Spleen (tissue), 11 donors: Measurements from ENCODE around the gene TLCD5. TPM values are rescaled to one million over a fixed set of nuclear protein-coding genes. Genes with fewer than 3 reads are reported as not detected.

Experiments used
- DNase-seq: peaks from one replicate; pipeline ENCODE4 v3.0.0-alpha.2; 2020
- H3K27ac ChIP-seq, 8 donors: fragments of 200-600 bp; sonication (generic) in 7 of 8; 1 replicate in 4 of 8; 2 replicates in 4 of 8; pipeline versions ENCODE4 v1.5.0 to v1.8.0; 2016 to 2021; ENCODE audit warnings: inconsistent platforms in 4 of 8, mild to moderate bottlenecking in 4 of 8, moderate library complexity in 1 of 8
- H3K27me3 ChIP-seq, 7 donors: fragments of 200-600 bp; sonication (generic) in 6 of 7; replicated peaks in 1 of 7; 1 replicate in 4 of 7; 2 replicates in 3 of 7; pipeline versions ENCODE4 v1.5.0 to v1.8.0; 2016 to 2021; ENCODE audit warnings: inconsistent platforms in 3 of 7, mild to moderate bottlenecking in 1 of 7
- H3K36me3 ChIP-seq, 6 donors: fragments of 200-600 bp; sonication (generic) in 5 of 6; 1 replicate in 4 of 6; 2 replicates in 2 of 6; pipeline versions ENCODE4 v1.5.0 to v1.8.0; 2016 to 2021; ENCODE audit warnings: inconsistent platforms in 2 of 6
- H3K4me1 ChIP-seq, 6 donors: fragments of 200-600 bp; sonication (generic) in 5 of 6; 1 replicate in 3 of 6; 2 replicates in 3 of 6; pipeline versions ENCODE4 v1.5.0 to v1.8.0; 2016 to 2021; ENCODE audit warnings: inconsistent platforms in 3 of 6
- H3K4me3 ChIP-seq, 8 donors: fragments of 200-600 bp; sonication (generic) in 7 of 8; 1 replicate in 4 of 8; 2 replicates in 4 of 8; pipeline versions ENCODE4 v1.5.0 to v1.8.0; 2016 to 2021; ENCODE audit warnings: inconsistent platforms in 4 of 8, mild to moderate bottlenecking in 4 of 8, moderate library complexity in 2 of 8
- H3K9me3 ChIP-seq, 8 donors: fragments of 200-600 bp; sonication (generic) in 7 of 8; 1 replicate in 4 of 8; 2 replicates in 4 of 8; pipeline versions ENCODE4 v1.5.0 to v1.8.0; 2016 to 2021; ENCODE audit warnings: inconsistent platforms in 4 of 8
- CTCF ChIP-seq, 11 experiments: fragments of 200-600 bp in 7 of 11; fragments of 450-650 bp in 4 of 11; sonication (generic) in 4 of 11; IDR thresholded peaks in 8 of 11; conservative IDR thresholded peaks in 3 of 11; 1 replicate in 7 of 11; 2 replicates in 4 of 11; pipeline versions ENCODE4 v1.4.0 to v1.8.0; 2016 to 2021; ENCODE audit warnings: antibody characterized with exemption in 11 of 11, inconsistent platforms in 4 of 11, mild to moderate bottlenecking in 1 of 11
- POLR2A ChIP-seq, 3 donors: fragments of 450-650 bp; IDR thresholded peaks; one replicate each; pipeline ENCODE4 v1.5.1; 2017; ENCODE audit warnings: antibody characterized with exemption in 3 of 3, mild to moderate bottlenecking in 1 of 3
- POLR2AphosphoS5 ChIP-seq, 3 donors: sonication (generic); formaldehyde crosslinking; IDR thresholded peaks; one replicate each; pipeline ENCODE4 v1.5.1; 2017; ENCODE audit warnings: antibody characterized with exemption in 3 of 3
- WGBS, 5 donors: extraction: QIAGEN DNeasy Blood & Tissue Kit in 3 of 5; methylation state at CpG; one replicate each; pipeline versions ENCODE4 v1.1.5 to v1.1.7; 2013 to 2018; 5-methylcytosine and 5-hydroxymethylcytosine counted together
- intact Hi-C: fragments of 100-400 bp; cut with DNase I; formaldehyde crosslinking; loops from one replicate; pipeline ENCODE4 v1.15.0; 2023; ENCODE audit warnings: low total_unique reads
- polyA plus RNA-seq, 3 donors: library from polyadenylated mRNA; stranded (reverse); fragments of 200-250 nt; gene quantifications; one replicate each; pipeline ENCODE4 v1.2.1, GENCODE V29; 2013
- total RNA-seq, 7 donors: library from RNA; depleted of rRNA in 3 of 7; stranded (reverse); fragments of >200 nt in 3 of 7; fragmentation: NEBNext Ultra II Directional in 4 of 7; extraction: Animal tissue kit (Norgen Biotek cat#: 25700) in 4 of 7; gene quantifications; one replicate each; pipeline versions ENCODE4 v1.1.0 to v1.2.1, GENCODE V29; 2016 to 2021
- donor health status: healthy with polysubstance abuse.
- donor health status: DM: no; HTN: no; CAD: no; lungs with moderate emphysema.
- donor health status: DM: no; HTN: no; CAD: no.
- donor health status: Bipolar disorder and iron deficiency.
- donor health status: healthy.
- donor health status: DM: no; HTN: no; CAD: no.
- donor health status: DM: yes; HTN: yes; CAD: no.

Gene TLCD5
- total and polyA plus RNA-seq, 10 donors: 0.93 to 6.6 (median 3.8) TPM

- peaks cover 4 to 37% (median 23%) of the 10 kb centered on the region in 6 donors for H3K4me1 ChIP-seq
- TF ChIP-seq CTCF (IDR thresholded peaks at IDR 0.05 in 8 of 11, conservative IDR thresholded peaks at IDR 0.05 in 3 of 11) (no peak), POLR2A (IDR thresholded peaks at IDR 0.05) (no peak), POLR2AphosphoS5 (IDR thresholded peaks at IDR 0.05) (no peak)
- H3K27me3 ChIP-seq: peaks cover 0 to 72% (median 9%) of the 10 kb centered on the region in 7 donors
- H3K36me3 ChIP-seq: peaks cover 0 to 9% (median 0%) of the 10 kb centered on the region in 6 donors
- WGBS, 5 donors: 88 to 95% (median 93%) methylated on average over 4 to 6 of the region's 6 CpGs
- intact Hi-C loops: loop anchor here (10.0 kb wide), 1 partner anchor 355 kb away; no protein-coding TSS in a partner anchor
- H3K4me3 ChIP-seq: no peak overlapping the region
- no peak for DNase-seq
- H3K9me3 ChIP-seq: no peaks in the 10 kb centered on the region
- no peak overlapping the region for H3K27ac ChIP-seq
Measured at GRCh38 chr11:120330045-120330444, 4.9 kb downstream of the TLCD5 start.

DNA sequence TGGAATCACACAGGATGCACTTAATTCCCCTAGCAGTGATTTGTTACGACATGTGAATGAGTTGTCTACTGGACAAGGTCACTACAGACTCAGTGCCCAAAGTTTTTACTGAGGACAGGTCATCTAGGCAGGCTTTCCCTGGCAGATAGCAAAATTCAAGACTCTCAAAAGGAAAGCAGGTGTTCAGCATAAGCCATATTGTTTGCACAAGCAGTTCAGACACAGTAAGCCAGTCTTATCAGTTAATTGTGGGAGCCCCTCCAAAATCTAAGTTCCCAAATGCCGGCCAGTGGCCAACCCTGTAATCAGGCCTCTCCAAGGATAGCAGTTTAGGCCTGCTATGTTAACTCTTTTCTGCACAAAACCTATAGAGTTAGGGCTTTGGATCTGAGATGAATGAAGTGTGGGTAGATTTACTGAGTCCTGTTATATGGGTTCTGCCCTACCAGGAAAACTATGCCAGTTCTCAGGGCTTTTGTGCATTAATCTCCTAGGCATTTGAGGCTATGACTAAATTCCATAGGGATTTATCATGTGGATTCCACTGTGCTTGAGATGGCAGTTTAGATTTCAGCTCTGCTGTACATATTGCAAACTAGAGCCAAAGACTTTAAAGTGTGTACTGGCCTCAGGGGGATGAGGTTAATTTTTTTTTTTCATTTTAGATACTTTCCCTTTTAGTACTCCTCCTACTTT, 6.3 kb downstream of the TLCD5 start:
- no peak overlapping the region for H3K27ac ChIP-seq
- peaks cover 0 to 67% (median 4%) of the 10 kb centered on the region in 7 donors for H3K27me3 ChIP-seq
- H3K9me3 ChIP-seq: no peaks in the 10 kb centered on the region
- DNase-seq: no peak
- H3K36me3 ChIP-seq: peaks cover 0 to 9% (median 0%) of the 10 kb centered on the region in 6 donors
- H3K4me3 ChIP-seq: no peak overlapping the region
- intact Hi-C loops: loop anchor here (10.0 kb wide), 1 partner anchor 353 kb away; no protein-coding TSS in a partner anchor
- TF ChIP-seq POLR2AphosphoS5 (IDR thresholded peaks at IDR 0.05) (no peak), POLR2A (IDR thresholded peaks at IDR 0.05) (no peak), CTCF (IDR thresholded peaks at IDR 0.05 in 8 of 11, conservative IDR thresholded peaks at IDR 0.05 in 3 of 11) (no peak)
- H3K4me1 ChIP-seq: peaks cover 4 to 34% (median 19%) of the 10 kb centered on the region in 6 donors
- WGBS, 5 donors: 50 to 87% (median 75%) methylated on average over 2 of the region's 2 CpGs

DNA sequence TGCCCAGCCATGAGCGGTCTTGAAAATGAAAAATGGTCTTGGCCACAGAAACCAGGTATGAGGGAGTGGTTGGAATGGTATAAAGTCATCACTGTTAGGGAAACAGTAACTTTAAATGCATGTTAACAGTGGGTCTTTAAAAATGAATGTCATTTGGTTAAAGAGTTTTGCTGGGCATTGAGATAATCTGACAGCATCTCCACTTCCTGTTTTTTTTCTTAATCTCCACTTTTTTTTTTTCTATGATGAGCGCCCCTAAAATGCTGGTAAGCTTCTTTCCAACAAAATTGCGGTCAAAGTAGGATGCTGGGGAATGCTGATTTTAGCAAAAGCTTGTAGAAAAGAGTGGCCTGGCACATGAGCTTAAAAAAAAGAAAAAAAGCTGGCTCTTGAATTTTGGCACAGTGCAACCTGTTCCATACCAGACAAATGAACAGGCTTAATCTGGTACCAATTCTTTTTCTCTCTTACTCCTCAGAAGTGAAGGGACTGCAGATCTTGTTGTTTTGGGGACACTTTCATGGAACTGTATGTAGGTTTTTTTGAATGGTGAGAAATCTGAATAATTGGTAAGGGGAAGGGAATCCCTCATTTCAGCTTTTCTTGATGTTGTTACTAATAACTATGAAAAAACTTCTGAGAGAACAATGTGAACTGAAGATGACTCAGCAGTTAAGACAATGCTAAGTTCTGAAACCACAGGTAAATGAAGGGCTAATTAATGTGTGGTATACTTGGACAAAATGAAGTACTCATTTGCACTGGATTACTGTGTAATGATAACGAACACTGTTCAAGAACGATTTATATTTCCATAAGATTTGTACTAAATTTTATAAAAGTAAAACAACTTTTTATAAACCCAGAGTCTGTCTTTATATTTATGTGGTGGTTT, 8.0 kb downstream of the TLCD5 start:
- no peaks in the 10 kb centered on the region for H3K9me3 ChIP-seq
- H3K36me3 ChIP-seq: peaks cover 0 to 9% (median 0%) of the 10 kb centered on the region in 6 donors
- peaks cover 0 to 71% (median 3%) of the 10 kb centered on the region in 7 donors for H3K27me3 ChIP-seq
- 82 to 92% (median 87%) methylated on average over 5 of the region's 5 CpGs for WGBS, 5 donors
- H3K4me1 ChIP-seq: peaks cover 0 to 39% (median 24%) of the 10 kb centered on the region in 6 donors
- TF ChIP-seq POLR2A (IDR thresholded peaks at IDR 0.05) (no peak), POLR2AphosphoS5 (IDR thresholded peaks at IDR 0.05) (no peak), CTCF (IDR thresholded peaks at IDR 0.05 in 8 of 11, conservative IDR thresholded peaks at IDR 0.05 in 3 of 11) (no peak)
- H3K27ac ChIP-seq: no peak overlapping the region
- intact Hi-C loops: loop anchor here (10.0 kb wide), 1 partner anchor 352 kb away; no protein-coding TSS in a partner anchor
- no peak for DNase-seq
- no peak overlapping the region for H3K4me3 ChIP-seq
